Myocyte (in vitro differentiated cells): ENCODE results near the gene RPTOR. TPM values are rescaled to one million over a fixed set of nuclear protein-coding genes. Genes with fewer than 3 reads are reported as not detected.
A peak's percentile ranks its signal among the peaks of the same experiment; 100 is the strongest.

Experiments used
- DNase-seq: peaks from one replicate; pipeline ENCODE4 v3.0.0-alpha.2; 2012; ENCODE audit warnings: low read depth
- total RNA-seq: library from RNA; depleted of rRNA; stranded (reverse); fragments of >200 nt; gene quantifications from 2 replicates; pipeline ENCODE4 v1.2.3, GENCODE V29; 2014

The RPTOR gene
- total RNA-seq, 1 donor from 2014 or later = 18.0 TPM

DNA sequence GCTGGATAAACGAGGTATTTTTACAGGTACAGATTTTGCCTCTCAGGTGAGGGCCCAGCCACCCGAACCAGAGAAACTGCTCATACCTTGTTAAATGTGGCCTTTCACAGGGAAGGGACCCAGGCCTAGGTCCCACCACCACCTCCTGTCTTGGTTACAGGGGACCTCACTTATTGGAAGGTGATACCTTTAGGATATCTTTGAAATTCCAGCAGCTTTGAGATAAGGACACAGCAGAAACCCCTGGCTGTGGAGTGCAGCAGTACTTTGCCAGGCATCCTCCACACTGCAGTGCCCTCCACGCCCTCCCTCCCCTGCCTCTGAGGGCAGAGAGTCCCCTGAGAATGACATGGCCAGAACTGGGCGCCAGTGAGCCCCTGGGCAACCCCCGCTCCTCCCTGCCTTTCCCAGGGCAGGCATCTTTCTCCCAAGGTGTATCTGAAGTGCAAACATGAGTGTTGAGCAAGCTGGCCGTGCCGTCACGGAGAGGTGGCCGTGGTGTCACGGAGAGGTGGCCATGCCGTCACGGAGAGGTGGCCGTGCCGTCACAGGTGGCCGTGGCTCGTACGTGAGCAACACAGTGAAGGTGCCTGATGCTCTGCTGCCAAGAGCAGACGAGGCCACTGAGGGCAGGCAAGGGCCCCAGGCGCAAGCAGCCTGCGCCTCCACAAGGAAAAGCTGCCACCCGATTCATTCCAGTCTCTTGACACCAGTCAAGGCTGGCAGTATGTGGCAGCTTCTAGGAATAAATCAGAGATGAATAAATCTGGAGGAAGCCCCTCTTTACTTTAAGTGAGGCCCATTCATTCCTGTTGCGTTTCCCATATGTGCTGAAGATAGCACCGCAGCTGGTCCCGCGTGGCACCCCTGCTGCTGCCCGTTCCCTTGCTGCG is 312.5 kb downstream of the RPTOR start:
- no peak for DNase-seq

DNA sequence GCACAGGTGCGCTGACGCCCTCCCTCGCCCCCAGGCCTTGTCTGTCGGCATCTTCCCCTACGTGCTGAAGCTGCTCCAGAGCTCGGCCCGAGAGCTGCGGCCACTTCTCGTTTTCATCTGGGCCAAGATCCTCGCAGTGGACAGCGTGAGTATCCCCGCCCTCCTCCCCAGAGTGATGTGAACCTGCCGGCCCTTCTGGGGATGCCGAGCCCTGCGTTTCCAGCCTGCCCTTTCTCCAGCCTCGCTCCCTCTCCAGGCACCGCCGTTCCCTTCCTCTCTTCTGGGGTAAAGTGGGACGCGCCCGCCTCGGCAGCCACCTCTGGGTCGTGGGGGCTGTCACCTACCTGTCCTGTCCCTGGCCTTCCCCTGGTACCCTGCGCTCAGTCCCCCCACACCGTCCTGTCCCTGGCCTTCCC is 313.1 kb downstream of the RPTOR start:
- no peak for DNase-seq

DNA sequence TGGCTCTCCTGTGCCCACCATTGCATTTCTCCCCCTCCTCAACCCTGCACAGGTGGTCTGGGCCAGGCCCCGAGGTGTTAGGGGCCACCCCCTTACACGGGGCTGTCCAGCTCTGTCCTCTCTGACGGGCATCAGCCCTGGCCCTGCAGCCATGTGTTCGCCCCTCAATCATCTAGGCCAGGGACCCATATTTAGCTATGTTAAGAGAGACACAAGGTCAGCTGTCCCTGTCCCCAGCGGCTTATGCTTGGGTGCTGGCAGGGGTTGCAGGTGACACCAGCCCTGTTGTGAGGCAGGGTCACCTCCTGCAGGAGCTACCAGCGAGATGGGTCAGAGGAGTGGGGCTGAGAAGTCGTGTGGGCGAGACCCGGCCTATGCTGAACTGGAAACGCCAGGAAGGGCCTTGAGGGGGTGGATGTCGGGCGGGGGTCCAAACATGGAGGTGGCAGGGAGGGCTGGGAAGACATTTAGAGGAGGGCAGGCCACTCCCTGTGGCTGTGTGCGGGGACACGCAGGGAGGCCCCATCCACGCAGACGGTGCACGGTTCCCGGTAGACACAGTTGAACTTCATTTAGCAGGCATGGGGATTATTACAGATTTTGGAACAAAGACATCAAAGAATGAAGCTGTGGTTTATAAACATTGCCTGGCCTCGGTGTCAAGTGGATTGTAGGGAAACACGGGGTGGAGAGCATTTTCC is 313.8 kb downstream of the RPTOR start:
- DNase-seq = no peak

DNA sequence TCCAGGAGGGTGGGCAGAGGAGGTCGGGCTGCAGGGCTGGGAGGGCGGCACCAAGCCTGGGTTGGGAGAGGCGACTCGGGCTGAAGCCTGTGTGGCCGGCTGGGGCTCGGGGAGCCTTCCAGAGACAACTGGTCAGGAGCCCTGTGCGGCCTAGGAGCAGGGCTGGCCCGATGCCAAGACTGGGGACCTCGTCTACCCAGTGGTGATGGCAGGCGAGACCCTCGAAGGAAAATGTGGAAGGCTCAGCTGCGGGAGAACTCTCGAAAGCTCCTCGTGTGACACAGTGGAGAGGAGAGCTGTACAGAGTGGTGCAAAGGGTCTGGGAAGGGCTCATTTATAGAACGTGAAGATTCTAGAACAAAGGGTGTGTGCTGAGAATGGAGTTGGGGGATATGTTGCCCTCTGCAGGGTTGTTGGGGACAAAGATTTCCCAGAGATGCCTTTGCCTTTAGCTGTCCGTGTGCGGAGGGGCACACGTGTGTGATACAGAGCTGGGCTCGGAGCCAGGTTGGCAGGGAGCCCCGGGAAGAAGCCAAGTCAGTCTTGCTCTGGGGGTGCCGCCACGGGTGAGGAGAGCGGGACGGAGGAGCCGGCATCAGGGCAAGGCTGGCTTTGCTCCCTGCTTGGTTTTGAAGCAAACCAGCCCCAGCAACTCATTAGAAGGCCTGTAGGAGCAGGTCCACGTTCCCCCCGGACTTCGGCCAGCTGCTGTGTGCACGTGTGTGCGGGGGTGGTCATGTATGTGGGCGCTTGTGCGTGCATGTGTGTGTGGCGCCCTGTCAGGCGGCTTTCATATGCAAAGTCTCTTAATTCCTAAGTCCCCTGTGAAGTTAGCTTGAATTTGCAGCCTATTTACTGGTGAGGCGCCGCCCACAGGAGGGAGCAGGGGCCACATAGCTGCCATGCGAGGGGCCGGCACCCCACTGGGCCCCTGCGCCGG is 314.6 kb downstream of the RPTOR start:
- peak; percentile 82 for DNase-seq

DNA sequence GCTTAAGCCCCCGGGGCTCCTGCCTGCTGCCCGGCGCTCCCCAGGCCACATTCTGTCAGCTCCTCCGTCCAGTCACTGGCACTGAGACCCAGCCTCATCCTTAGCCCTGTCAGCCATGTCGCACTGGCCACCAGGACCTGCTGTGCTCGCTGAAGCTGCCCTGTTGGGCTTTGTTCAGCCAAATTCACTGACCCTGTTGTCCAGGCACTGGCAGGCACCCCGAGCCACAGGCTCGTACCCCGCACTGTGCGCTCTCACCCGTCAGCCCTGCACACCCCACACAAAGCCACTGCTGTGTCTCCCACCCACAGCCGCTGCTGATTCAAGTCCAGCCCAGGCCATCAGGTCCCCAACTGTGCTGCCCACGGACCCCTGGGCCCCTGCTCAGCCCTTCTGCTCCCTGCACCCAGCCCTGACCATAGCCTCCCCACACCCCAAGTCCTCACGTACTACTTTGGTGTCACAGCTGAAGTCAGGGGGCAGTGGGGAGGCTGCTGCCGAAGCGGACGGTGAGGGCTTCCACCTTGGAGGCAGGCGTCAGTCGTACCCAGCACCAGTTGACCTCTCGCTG is 315.5 kb downstream of the RPTOR start:
- DNase-seq = no peak

DNA sequence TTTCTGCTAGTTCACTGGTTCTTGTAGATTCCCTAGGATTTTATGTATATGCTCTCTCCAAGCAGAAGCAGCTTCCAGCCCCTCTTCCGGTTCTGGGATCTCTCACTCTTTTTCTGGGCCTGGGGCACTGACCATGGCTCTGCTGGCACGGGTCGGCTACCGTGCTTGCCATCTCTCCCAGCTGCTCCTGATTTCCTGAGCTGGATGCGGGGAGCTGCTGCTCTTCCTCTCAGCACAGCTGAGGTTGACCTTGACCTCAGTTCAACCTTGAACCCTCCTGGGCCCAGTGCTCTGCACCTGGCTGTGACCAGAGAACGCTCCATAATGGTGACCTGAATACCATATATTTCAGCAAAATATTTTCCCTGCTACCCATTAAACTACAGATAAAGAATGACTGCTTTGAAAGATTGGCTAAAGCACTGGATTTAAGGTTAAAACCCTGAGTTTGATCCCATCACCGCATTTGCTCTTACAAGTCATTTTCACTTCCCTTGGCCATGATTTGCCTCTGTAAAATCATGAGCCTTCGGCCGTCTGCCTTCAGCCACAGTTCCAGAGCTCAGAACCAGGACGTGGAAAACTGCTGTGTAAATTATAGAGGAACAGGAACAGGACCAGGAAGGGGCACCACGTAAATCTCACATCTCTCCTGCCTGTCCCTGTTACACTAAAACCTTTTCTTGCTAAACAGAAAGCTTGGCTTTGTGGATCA is 316.2 kb downstream of the RPTOR start:
- DNase-seq = no peak

DNA sequence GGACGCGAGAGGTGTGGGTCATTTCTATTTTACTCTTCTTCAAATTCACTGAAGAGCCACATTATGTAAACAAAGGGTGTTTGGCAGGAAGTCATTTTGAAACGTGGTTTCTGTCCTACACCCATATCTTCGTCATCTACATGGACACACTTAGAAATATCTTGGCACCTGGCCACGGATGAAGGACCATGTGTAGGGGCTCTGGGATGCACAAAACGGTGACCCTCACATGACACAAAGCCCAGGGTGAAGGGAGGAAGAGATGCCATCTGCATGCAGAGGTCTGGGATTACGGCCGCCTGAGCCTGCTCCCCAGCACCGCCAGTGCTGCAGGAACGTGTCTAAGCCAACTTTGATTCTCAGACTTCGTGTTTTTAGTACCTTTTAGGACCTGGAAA is 316.8 kb downstream of the RPTOR start:
- no peak for DNase-seq

DNA sequence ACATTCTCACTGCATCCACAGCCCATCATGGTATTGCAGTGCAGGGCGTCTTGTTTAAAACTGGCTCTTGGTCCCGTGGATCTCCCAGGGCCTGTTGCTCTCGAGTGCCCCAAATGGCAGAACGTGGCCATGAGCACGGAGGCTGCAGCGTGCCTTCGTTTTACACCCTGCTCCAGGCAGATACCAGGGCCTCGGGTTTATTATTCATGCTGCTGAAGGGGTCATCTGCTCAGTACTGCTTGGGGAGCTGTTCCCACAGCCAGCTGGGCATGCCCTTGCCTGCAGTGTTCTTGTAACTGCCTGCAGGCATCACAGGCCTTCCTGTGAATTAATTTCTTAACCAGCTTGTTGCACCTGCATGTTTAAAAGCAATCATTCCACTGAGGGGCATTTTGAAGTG is 317.3 kb downstream of the RPTOR start:
- no peak for DNase-seq

DNA sequence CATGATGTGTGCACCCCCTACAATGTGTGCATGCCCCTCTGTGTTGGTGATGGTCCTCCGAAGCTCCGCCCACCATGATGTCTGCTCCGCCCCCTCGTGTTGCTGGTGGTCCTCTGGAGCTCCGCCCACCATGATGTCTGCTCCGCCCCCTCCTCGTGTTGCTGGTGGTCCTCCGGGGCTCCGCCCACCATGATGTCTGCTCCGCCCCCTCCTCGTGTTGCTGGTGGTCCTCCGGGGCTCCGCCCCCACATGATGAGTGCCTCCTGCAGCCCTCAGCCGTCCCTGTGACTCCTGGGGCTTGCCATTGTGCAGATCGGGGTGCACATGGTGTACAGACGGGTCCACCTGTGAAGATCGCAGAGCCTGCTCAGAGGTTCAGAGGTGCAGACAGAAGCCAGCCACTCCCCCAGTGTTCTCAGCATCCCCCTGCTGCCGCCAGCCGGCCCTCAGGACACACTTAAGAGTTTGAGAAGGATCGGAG is 317.9 kb downstream of the RPTOR start:
- no peak for DNase-seq

DNA sequence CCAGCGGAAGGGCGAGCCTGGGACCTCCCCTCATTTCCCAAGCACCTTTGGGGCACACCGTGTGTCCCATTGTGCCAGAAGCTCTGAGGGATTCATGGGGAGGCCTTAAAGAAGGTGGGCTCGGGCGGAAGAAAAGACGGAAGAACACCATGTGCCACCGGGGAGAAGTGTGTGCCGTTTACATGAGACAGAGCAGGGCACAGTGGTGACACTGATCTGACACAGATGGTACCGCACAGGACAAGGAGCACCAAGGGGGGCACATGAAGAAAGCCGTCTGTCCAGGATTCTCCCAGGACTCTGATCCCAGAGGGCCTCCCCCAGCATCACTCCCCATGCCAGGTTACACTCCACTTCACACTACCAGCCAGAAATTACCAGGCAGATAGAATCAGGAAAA is 318.3 kb downstream of the RPTOR start:
- no peak for DNase-seq

DNA sequence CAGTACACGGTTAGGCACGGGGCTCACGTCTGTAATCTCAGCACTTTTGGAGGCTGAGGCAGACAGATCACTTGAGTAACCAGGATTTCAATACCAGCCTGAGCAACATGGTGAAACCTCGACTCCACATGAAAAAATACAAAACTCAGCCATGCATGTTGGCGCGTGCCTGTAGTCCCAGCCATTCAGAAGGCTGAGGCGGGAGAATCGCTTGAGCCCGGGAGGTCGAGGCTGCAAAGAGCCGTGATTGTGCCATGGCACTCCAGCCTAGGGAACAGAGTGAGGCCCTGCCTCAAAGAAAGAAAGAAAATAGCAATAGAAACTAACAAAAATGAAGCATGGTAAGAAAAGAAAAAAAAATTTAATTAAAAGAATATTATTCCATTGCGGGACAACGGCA is 319.0 kb downstream of the RPTOR start:
- DNase-seq = no peak

DNA sequence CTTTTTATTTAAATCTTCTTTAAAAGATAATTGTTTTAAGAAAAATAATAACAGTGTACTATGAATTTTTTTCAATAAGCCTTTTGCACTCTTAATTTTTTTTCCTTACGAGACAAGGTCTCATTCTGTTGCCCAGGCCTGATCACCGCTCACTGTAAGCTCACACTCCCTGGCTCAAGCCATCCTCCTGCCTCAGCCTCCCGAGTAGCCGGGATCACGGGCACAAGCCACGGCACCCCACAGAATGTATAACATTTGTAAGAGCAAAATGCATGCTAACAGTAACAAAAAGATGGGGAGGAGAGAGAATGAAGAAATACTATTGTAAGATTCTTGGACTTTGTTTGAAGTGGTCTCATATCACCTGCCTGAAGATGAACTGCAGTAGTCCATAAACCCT is 320.1 kb downstream of the RPTOR start:
- no peak for DNase-seq

DNA sequence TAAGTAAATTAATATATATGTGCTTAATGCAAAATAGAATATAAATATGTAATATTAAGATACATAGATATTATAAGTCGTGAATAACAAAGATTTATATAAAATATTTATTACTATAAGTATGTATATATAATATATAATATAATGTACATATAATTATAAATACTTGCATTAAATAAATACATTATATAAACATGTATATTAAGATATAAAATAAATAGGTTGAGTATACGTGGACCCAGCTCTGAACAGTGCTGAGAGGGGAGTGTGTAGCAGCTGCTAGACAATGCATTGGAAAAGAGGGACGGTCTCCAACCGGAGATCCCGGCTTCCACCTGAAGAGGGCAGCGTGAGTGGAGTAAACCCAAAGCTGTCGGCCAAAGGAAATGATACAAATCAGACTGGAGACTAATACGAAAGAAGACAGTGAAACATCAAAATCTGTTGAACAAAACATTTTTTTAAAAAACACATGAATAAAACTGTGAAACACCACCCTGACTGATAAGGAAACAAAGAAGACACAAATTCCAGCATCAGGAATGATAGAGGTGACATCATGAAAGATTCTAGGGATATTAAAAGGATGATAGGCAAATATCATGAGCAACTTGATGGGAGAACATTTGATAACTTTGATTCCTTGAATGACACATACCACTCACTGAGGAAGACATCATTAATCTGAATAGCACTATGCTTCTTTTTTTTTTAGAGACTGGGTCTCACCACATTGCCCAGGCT is 321.6 kb downstream of the RPTOR start:
- DNase-seq = peak; percentile 75

DNA sequence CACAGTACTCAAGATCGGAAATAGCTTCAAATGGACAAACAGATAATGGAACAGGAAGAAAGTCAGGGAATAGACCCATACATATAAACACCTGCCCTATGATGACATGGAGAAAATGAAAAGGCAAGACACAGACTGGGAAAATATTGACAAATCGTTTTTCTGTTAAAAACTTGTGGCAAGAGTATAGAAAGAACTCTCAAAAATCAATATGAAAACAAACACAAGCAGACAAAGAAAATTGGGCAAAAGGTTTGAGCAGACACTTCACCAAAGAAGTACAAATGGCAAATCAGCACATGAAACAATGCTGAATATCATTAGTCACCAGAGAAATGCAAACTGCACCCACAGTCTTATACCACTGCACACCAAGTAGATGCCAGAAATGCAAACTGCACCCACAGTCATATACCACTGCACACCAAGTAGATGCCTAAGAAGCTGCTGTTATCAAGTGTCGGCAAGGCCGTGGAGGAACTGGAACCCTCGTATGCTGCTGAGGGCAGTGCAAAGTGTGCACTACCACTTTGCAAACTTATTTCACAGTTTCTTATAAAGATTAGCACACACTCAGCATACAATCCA is 323.5 kb downstream of the RPTOR start:
- no peak for DNase-seq

DNA sequence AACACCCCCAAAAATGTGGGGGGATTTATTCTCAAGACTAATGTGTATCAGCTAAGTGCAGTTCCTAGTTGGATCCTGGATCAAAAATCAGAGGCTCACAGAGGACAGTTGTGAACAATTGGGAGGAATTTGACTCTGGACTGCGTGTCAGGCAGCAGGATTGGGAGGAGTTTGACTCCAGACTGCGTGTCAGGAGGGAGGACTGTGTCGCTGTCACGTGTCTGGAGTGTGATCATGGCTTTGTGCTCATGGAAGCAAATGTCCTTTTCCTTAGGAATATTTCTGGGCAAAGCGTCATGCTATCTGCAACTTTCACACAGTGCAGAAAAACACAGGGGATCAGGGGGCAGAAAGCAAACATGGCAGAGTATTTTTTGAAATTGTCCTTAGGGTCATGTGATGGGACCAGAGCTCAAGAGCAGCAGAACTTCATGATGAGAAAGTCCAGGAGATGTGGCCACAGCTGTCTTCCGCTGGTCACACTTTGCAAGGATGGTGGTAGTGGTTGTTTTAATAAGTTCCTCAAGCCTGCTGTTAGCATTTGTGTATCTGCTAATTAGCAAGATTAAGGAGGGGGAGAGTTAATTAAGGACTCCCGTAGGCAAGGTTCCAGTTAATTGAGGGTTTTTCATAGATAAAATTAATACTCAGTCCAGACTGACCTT is 325.0 kb downstream of the RPTOR start:
- DNase-seq = no peak

DNA sequence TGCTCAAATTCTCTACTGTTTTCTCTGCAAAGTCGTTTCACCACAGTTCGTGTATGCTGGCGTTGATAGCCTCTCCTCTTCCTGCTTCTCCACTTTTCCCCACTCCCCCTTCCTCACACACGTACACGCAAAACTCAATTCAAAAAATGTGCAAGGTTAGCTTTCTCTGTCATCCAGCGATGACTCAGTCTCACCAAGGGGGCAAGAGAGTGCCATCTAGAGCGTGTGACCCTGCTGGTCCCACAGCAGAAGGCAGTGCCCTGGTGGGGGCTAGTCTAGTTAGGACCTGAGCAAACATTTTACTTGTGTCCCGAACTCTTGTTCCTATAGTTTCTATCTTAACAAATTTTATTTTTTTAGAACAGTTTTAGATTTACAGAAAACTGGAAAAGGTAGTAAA is 325.8 kb downstream of the RPTOR start:
- DNase-seq = no peak

DNA sequence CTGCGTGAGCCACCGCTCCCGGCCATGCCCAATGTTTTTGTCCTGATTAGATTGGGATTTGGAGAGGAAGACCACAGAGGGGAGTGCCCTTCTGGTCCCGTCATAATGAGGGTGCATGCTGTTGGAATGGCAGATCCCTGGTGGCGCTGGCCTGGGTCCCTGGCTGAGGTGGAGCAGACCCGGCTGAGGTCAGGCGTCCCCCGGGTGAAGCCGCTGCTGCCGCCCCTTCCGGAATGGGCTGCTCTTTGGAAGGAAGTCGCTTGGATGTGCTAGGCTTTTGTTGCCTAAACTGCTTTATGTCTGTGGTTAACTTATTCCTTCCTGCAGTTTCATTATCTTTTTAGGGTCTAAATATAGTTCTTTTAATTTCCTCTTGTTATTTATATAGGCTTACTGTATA is 326.7 kb downstream of the RPTOR start:
- DNase-seq = no peak

DNA sequence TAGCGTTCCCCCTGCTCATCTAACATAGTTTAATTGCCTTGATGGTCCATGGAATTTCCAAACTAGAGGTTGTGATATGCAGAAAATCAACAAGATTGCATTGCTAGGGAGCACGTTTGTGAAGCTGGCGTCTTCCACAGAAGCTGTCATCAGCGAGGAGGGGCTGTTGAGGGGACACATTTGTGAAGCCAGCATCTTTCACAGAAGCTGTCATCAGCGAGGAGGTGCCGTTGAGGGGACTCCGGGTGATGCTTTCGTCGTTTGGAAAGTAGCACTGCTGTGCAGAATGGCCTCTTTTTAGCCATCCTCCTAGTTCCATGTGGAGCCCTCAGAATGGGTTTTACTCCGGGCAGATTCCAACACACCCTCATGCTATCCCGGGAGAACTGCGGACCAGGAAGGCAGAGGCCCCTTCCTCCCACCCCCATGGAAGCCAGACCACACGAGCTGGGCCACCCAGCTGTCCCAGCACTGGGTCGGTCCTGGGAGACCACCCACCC is 327.4 kb downstream of the RPTOR start:
- DNase-seq = no peak
